SK-N-SH (cell line): ENCODE results near the gene WFDC2. TPM values are rescaled to one million over a fixed set of nuclear protein-coding genes. Genes with fewer than 3 reads are reported as not detected.

Source experiments
- CTCF ChIA-PET: fragments of 300-600, 350-600 bp; formaldehyde crosslinking; extraction: SDS; loops from one replicate; lab custom pipeline; 2021; lab: Yijun Ruan, JAX
- POLR2A ChIA-PET: fragments of 350-600 bp; sonication (Branson Sonifier 250); formaldehyde crosslinking; extraction: SDS; loops from one replicate; lab custom pipeline; 2020; ENCODE audit warnings: antibody characterized with exemption, inconsistent platforms; lab: Yijun Ruan, JAX
- DNase-seq: peaks from one replicate; pipeline ENCODE4 v3.0.0; 2012
- H2AFZ ChIP-seq: fragments of 200-600 bp; sonication (generic); 2 replicates; pipeline ENCODE4 v1.8.1; 2016; ENCODE audit warnings: antibody characterized with exemption, mild to moderate bottlenecking, low read depth
- H3F3A ChIP-seq: fragments of 200-600 bp; sonication (generic); replicated peaks from 2 replicates; pipeline ENCODE3; 2016; ENCODE audit warnings: antibody characterized with exemption, mild to moderate bottlenecking; ENCODE audit not compliant: insufficient read depth
- H3K27ac ChIP-seq, 2 experiments: fragments of 200-500 bp in 1 of 2; fragments of 200-600 bp in 1 of 2; sonication (Bioruptor generic) in 1 of 2; sonication (generic), shearing (Covaris generic) in 1 of 2; 2 replicates each; pipeline versions ENCODE4 v1.5.1 to v1.6.1; 2014 to 2016; ENCODE audit warnings: low read depth in 2 of 2, inconsistent platforms in 1 of 2, low read length in 1 of 2, mild to moderate bottlenecking in 1 of 2, mixed read lengths in 1 of 2
- H3K27me3 ChIP-seq: fragments of 200-600 bp; sonication (generic), shearing (Covaris generic); 2 replicates; pipeline ENCODE4 v1.6.1; 2016; ENCODE audit warnings: mixed run types; ENCODE audit not compliant: insufficient read depth
- H3K36me3 ChIP-seq, 2 experiments: fragments of 200-500 bp in 1 of 2; fragments of 200-600 bp in 1 of 2; sonication (Bioruptor generic) in 1 of 2; sonication (generic) in 1 of 2; replicated peaks in 1 of 2; 2 replicates each; pipeline versions ENCODE3 to v1.5.1; 2014 to 2016; ENCODE audit warnings: low read length in 1 of 2, mild to moderate bottlenecking in 1 of 2; ENCODE audit not compliant: insufficient read depth in 2 of 2, control insufficient read depth in 1 of 2
- H3K4me1 ChIP-seq, 2 experiments: fragments of 200-500 bp in 1 of 2; fragments of 200-600 bp in 1 of 2; sonication (Bioruptor generic) in 1 of 2; sonication (generic), shearing (Covaris generic) in 1 of 2; 2 replicates each; pipeline versions ENCODE4 v1.5.1 to v1.6.1; 2014 to 2016; ENCODE audit warnings: low read depth in 1 of 2, low read length in 1 of 2, mixed run types in 1 of 2; ENCODE audit not compliant: insufficient read depth in 2 of 2, control insufficient read depth in 1 of 2
- H3K4me2 ChIP-seq: fragments of 200-600 bp; sonication (generic), shearing (Covaris generic); 2 replicates; pipeline ENCODE4 v1.6.1; 2017; ENCODE audit warnings: mixed run types
- H3K4me3 ChIP-seq, 2 experiments: fragments of 200-500 bp in 1 of 2; fragments of 200-600 bp in 1 of 2; sonication (Bioruptor generic) in 1 of 2; sonication (generic), shearing (Covaris generic) in 1 of 2; 2 replicates each; pipeline versions ENCODE4 v1.5.1 to v1.8.1; 2014 to 2016; ENCODE audit warnings: low read depth in 2 of 2, inconsistent platforms in 1 of 2, low read length in 1 of 2, mild to moderate bottlenecking in 1 of 2, mixed read lengths in 1 of 2, moderate library complexity in 1 of 2
- H3K79me2 ChIP-seq: fragments of 200-600 bp; sonication (generic); 2 replicates; pipeline ENCODE4 v1.8.1; 2017; ENCODE audit warnings: mild to moderate bottlenecking; ENCODE audit not compliant: insufficient read depth
- H3K9ac ChIP-seq: fragments of 200-600 bp; sonication (generic); 2 replicates; pipeline ENCODE4 v1.6.1; 2017; ENCODE audit warnings: mixed run types
- H3K9me2 ChIP-seq: fragments of 200-600 bp; sonication (generic); 2 replicates; pipeline ENCODE4 v1.6.1; 2017; ENCODE audit warnings: mixed run types
- H3K9me3 ChIP-seq: fragments of 200-600 bp; sonication (generic); 2 replicates; pipeline ENCODE4 v1.6.1; 2017; ENCODE audit warnings: mixed run types, mild to moderate bottlenecking, moderate library complexity
- H4K20me1 ChIP-seq: fragments of 200-600 bp; sonication (generic); 2 replicates; pipeline ENCODE4 v1.6.1; 2017; ENCODE audit warnings: mild to moderate bottlenecking, mixed run types; ENCODE audit not compliant: insufficient read depth
- CHD2 ChIP-seq: fragments of 150-350 bp; IDR thresholded peaks from 2 replicates; pipeline ENCODE4 v1.6.1; 2018; ENCODE audit warnings: low read length; ENCODE audit not compliant: partially characterized antibody
- ELF1 ChIP-seq: IDR thresholded peaks from 2 replicates; pipeline ENCODE4 v1.4.0; 2012
- FOXJ3 ChIP-seq: sonication (generic); formaldehyde crosslinking; IDR thresholded peaks from 2 replicates; pipeline ENCODE4 v1.5.1; 2020; ENCODE audit warnings: mild to moderate bottlenecking, missing genetic modification reagents
- GABPA ChIP-seq: IDR thresholded peaks from 2 replicates; pipeline ENCODE4 v1.4.0; 2012; ENCODE audit warnings: low read depth, mild to moderate bottlenecking
- GATA2 ChIP-seq: sonication (generic); formaldehyde crosslinking; IDR thresholded peaks from 2 replicates; pipeline ENCODE4 v1.5.0; 2020; ENCODE audit warnings: mild to moderate bottlenecking, missing genetic modification reagents
- MEF2A ChIP-seq: IDR thresholded peaks from 2 replicates; pipeline ENCODE4 v1.4.0; 2012; ENCODE audit warnings: low read depth, borderline replicate concordance
- NFIC ChIP-seq: IDR thresholded peaks from 2 replicates; pipeline ENCODE4 v1.4.0; 2012; ENCODE audit warnings: borderline replicate concordance
- NRF1 ChIP-seq: IDR thresholded peaks from 2 replicates; pipeline ENCODE4 v1.6.1; 2012; ENCODE audit warnings: low read depth, mild to moderate bottlenecking, low read length
- POLR2AphosphoS5 ChIP-seq: IDR thresholded peaks from 2 replicates; pipeline ENCODE4 v1.6.1; 2012; ENCODE audit warnings: low read depth, low read length
- RAD21 ChIP-seq: IDR thresholded peaks from 2 replicates; pipeline ENCODE4 v1.6.1; 2012; ENCODE audit warnings: mild to moderate bottlenecking, low read length
- RCOR1 ChIP-seq: fragments of 150-350 bp; IDR thresholded peaks from 2 replicates; pipeline ENCODE4 v1.6.1; 2017; ENCODE audit warnings: antibody characterized with exemption, low read length
- RXRA ChIP-seq: IDR thresholded peaks from 2 replicates; pipeline ENCODE4 v1.4.0; 2012; ENCODE audit warnings: low read depth, mild to moderate bottlenecking, borderline replicate concordance
- SIN3A ChIP-seq: IDR thresholded peaks from 2 replicates; pipeline ENCODE4 v1.6.1; 2012; ENCODE audit warnings: low read depth, mild to moderate bottlenecking, low read length, moderate library complexity, borderline replicate concordance
- TAF1 ChIP-seq: IDR thresholded peaks from 2 replicates; pipeline ENCODE4 v1.6.1; 2012; ENCODE audit warnings: low read depth, mild to moderate bottlenecking, low read length, moderate library complexity, borderline replicate concordance
- TEAD4 ChIP-seq: IDR thresholded peaks from 2 replicates; pipeline ENCODE4 v1.4.0; 2012; ENCODE audit warnings: mild to moderate bottlenecking, borderline replicate concordance; ENCODE audit not compliant: insufficient read depth
- WGBS: methylation state at CpG from one replicate; pipeline ENCODE4 v1.1.6; 2017; ENCODE audit warnings: low lambda C conversion rate; 5-methylcytosine and 5-hydroxymethylcytosine counted together
- polyA plus RNA-seq, 3 experiments: library from polyadenylated mRNA; depleted of rRNA; stranded (reverse); fragments of >200 nt; gene quantifications; 2 replicates each; pipeline ENCODE4 v1.2.3, GENCODE V29; 2012
- TF ChIP-seq, protein P1 (sequence below): IDR thresholded peaks from 2 replicates; pipeline ENCODE4; 2012
- TF ChIP-seq, protein P2 (sequence below): fragments of 200-600 bp; sonication (generic); IDR thresholded peaks from 2 replicates; pipeline ENCODE4 v1.6.1; 2017; ENCODE audit warnings: antibody characterized with exemption, mild to moderate bottlenecking, moderate library complexity

The WFDC2 gene
- polyA plus RNA-seq, 1 of the 3 experiments (the other 2 are of a cell fraction) = 0.21 TPM

DNA sequence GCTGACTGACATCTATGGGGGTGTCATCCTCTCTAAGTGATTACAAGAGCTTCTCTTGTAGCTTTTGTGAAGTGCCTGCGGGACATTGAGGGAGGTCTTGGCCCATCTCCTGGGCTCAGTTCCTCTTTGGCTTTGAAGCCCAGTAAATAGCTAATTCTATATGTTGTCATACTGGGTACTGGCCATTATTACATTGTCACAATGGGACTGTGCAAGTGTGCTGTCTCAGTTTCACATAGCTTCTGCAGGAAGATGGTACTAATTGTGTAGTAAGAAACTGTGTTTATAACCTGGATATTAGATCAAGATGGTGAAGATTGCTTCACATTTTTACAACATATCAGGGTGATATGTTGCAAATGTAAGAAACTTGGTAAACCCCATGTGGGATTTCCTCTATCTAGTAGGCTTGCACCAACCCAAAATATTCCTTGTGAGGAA lies 26.0 kb downstream of the WFDC2 start:
- H3K4me3 ChIP-seq = no peak overlapping the region
- no peaks in the 10 kb centered on the region for H3K9me2 ChIP-seq
- H3K9me3 ChIP-seq = no peaks in the 10 kb centered on the region
- no peaks in the 10 kb centered on the region for H3K79me2 ChIP-seq
- no peak overlapping the region for H3K9ac ChIP-seq
- TF ChIP-seq RCOR1 (no peak), NRF1 (no peak), POLR2AphosphoS5 (no peak), MEF2A (no peak), GABPA (no peak), NFIC (no peak), CHD2 (no peak), TAF1 (no peak), RAD21 (no peak), FOXJ3 (CRISPR knock-in tag) (no peak)
- TF ChIP-seq, protein P1, sequence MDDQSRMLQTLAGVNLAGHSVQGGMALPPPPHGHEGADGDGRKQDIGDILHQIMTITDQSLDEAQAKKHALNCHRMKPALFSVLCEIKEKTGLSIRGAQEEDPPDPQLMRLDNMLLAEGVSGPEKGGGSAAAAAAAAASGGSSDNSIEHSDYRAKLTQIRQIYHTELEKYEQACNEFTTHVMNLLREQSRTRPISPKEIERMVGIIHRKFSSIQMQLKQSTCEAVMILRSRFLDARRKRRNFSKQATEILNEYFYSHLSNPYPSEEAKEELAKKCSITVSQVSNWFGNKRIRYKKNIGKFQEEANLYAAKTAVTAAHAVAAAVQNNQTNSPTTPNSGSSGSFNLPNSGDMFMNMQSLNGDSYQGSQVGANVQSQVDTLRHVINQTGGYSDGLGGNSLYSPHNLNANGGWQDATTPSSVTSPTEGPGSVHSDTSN = no peak
- TF ChIP-seq, protein P2, sequence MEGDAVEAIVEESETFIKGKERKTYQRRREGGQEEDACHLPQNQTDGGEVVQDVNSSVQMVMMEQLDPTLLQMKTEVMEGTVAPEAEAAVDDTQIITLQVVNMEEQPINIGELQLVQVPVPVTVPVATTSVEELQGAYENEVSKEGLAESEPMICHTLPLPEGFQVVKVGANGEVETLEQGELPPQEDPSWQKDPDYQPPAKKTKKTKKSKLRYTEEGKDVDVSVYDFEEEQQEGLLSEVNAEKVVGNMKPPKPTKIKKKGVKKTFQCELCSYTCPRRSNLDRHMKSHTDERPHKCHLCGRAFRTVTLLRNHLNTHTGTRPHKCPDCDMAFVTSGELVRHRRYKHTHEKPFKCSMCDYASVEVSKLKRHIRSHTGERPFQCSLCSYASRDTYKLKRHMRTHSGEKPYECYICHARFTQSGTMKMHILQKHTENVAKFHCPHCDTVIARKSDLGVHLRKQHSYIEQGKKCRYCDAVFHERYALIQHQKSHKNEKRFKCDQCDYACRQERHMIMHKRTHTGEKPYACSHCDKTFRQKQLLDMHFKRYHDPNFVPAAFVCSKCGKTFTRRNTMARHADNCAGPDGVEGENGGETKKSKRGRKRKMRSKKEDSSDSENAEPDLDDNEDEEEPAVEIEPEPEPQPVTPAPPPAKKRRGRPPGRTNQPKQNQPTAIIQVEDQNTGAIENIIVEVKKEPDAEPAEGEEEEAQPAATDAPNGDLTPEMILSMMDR = no peak
- H3K27ac ChIP-seq = no peak overlapping the region
- POLR2A ChIA-PET = no interaction called here
- H4K20me1 ChIP-seq = no peaks in the 10 kb centered on the region
- 38% methylated on average over 1 of the region's 1 CpG for whole genome bisulfite sequencing
- no peak for DNase-seq
- H3K4me2 ChIP-seq = no peak overlapping the region
- H3F3A ChIP-seq = no peaks in the 10 kb centered on the region
- CTCF ChIA-PET = interaction anchor here (1.3 kb wide), 1 partner anchor 134 kb away, joined by 3 read pairs; the partner anchor contains the start of gene WFDC10A
- no peaks in the 10 kb centered on the region for H3K4me1 ChIP-seq
- no peak overlapping the region for H2AFZ ChIP-seq
- H3K27me3 ChIP-seq = peaks cover 10% of the 10 kb centered on the region; the same call in 1 of the 2 replicates
- H3K36me3 ChIP-seq = no peaks in the 10 kb centered on the region

DNA sequence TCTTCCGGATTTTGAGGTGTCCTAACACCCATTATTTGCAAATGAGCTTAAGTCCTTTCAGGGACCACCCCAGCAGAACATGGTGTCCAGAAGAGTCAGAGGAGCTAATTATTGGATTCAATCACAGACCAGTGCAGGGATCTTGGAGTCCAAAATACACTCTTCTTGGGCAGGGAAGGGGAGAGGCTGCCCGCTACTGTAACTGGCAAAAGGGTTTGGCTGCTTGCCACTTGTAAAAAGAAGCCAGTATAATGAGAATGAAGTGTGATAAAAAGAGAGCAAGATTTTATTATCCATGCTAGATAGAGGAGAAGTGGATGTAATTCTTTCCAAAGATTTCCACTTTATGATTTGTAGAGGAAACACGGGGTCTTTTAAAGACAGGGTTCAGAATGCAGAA lies 26.6 kb downstream of the WFDC2 start:
- no peak overlapping the region for H3K9ac ChIP-seq
- H3K27me3 ChIP-seq = peaks cover 10% of the 10 kb centered on the region; the same call in 1 of the 2 replicates
- no peak overlapping the region for H3K4me3 ChIP-seq
- H3K36me3 ChIP-seq = no peaks in the 10 kb centered on the region
- DNase-seq = no peak
- H4K20me1 ChIP-seq = no peaks in the 10 kb centered on the region
- H3K4me1 ChIP-seq = no peaks in the 10 kb centered on the region
- TF ChIP-seq ELF1 (no peak), SIN3A (no peak), TEAD4 (no peak), RXRA (no peak), GATA2 (CRISPR knock-in tag) (no peak)
- no peak overlapping the region for H3K27ac ChIP-seq
- no peaks in the 10 kb centered on the region for H3K9me3 ChIP-seq
- ChIA-PET CTCF (interaction anchor here (0.7 to 1.3 kb wide), 4 partner anchors 10 to 275 kb away, joined by 3 to 5 read pairs (median 4); partner anchors contain the start of gene WFDC10A), POLR2A (no interaction called here)
- H3K79me2 ChIP-seq = no peaks in the 10 kb centered on the region
- WGBS = 6% methylated on average over 3 of the region's 3 CpGs
- H2AFZ ChIP-seq = no peak overlapping the region
- H3K9me2 ChIP-seq = no peaks in the 10 kb centered on the region
- H3K4me2 ChIP-seq = no peak overlapping the region
- H3F3A ChIP-seq = no peaks in the 10 kb centered on the region
